H1 (cell line): ENCODE data around the gene ONECUT3. TPM values are rescaled to one million over a fixed set of nuclear protein-coding genes. Genes with fewer than 3 reads are reported as not detected.

ENCODE experiments used
- RAD21 ChIP-seq, 2 experiments: IDR thresholded peaks in 1 of 2; conservative IDR thresholded peaks in 1 of 2; 2 replicates each; pipeline ENCODE4 v1.6.1; 2011; ENCODE audit warnings: low read depth in 2 of 2, low read length in 2 of 2, improper control_type of control experiment in 1 of 2, inconsistent platforms in 1 of 2, mild to moderate bottlenecking in 1 of 2, moderate library complexity in 1 of 2
- polyA plus RNA-seq, 7 experiments: library from polyadenylated mRNA; depleted of rRNA in 3 of 7; stranded (reverse) in 5 of 7; unstranded in 2 of 7; fragments of >200 nt in 5 of 7; fragments of 200-250 nt in 2 of 7; gene quantifications; 1 replicate in 5 of 7; 2 replicates in 1 of 7; 4 replicates in 1 of 7; pipeline versions ENCODE4 v1.2.1 to v1.2.3, GENCODE V29; 2011 to 2013; ENCODE audit warnings: missing spikeins in 2 of 7, mixed read lengths in 2 of 7
- total RNA-seq: library from RNA; stranded (reverse); fragmentation: NEBNext Ultra II Directional; extraction: Animal tissue kit (Norgen Biotek cat#: 25700); gene quantifications from 2 replicates; pipeline ENCODE4 v1.2.1, GENCODE V29; 2021

ONECUT3 gene
- total and polyA plus RNA-seq, 2 of the 8 experiments (the other 6 are each of a cell fraction or from before 2014, with no cell fraction given) = not detected

- TF ChIP-seq RAD21 (IDR thresholded peaks at IDR 0.05 in 1 of 2, conservative IDR thresholded peaks at IDR 0.05 in 1 of 2; ENCODE audit: low read depth in 2 of 2, low read length in 2 of 2) = peak; percentile 84 to 90
These were observed 72.7 kb downstream of the ONECUT3 start (continued) for GRCh38 chr19:1825909-1826556.
